ENCODE data around the gene KLC1. TPM values are rescaled to one million over a fixed set of nuclear protein-coding genes. Genes with fewer than 3 reads are reported as not detected.

KLC1 gene
- total RNA-seq, 1 donor from 2014 or later, result 975 TPM

- Mint-ChIP-seq H3K27me3 (ENCODE audit: unreplicated experiment) (peaks cover 10% of the 10 kb centered on the region), H3K36me3 (ENCODE audit: unreplicated experiment) (no peaks in the 10 kb centered on the region), H3K4me3 (ENCODE audit: unreplicated experiment) (peak overlapping the region; percentile 76), H3K4me1 (ENCODE audit: low read depth, unreplicated experiment) (peaks cover 23% of the 10 kb centered on the region), H3K27ac (ENCODE audit: unreplicated experiment) (peak overlapping the region; percentile 95), H3K9me3 (ENCODE audit: unreplicated experiment) (peaks cover 15% of the 10 kb centered on the region)
- TF ChIP-seq CTCF (IDR thresholded peaks at IDR 0.05; ENCODE audit: partially characterized antibody, unreplicated experiment), result no peak
- DNase-seq, result peak; percentile 77
Measured at GRCh38 chr14:103628221-103628683, 759 bp upstream of the KLC1 start.

GRCh38 chr14:103629503-103630121 is 601 bp downstream of the KLC1 start:
- Mint-ChIP-seq H3K4me3 (ENCODE audit: unreplicated experiment) (peak overlapping the region; percentile 97), H3K9me3 (ENCODE audit: unreplicated experiment) (peaks cover 10% of the 10 kb centered on the region), H3K36me3 (ENCODE audit: unreplicated experiment) (no peaks in the 10 kb centered on the region), H3K27ac (ENCODE audit: unreplicated experiment) (peak overlapping the region; percentile 96), H3K4me1 (ENCODE audit: low read depth, unreplicated experiment) (peaks cover 29% of the 10 kb centered on the region), H3K27me3 (ENCODE audit: unreplicated experiment) (peaks cover 10% of the 10 kb centered on the region)
- peak; percentile 81 for DNase-seq
- TF ChIP-seq CTCF (IDR thresholded peaks at IDR 0.05; ENCODE audit: partially characterized antibody, unreplicated experiment), result no peak

- peak overlapping the region; percentile 96 for H3K27ac Mint-ChIP-seq (ENCODE audit: unreplicated experiment)
- H3K9me3 Mint-ChIP-seq (ENCODE audit: unreplicated experiment), result peaks cover 10% of the 10 kb centered on the region
Measured at GRCh38 chr14:103630364-103631108, 1.5 kb downstream of the KLC1 start.

GRCh38 chr14:103633391-103633790 is 4.4 kb downstream of the KLC1 start:
- Mint-ChIP-seq H3K36me3 (ENCODE audit: unreplicated experiment) (no peaks in the 10 kb centered on the region), H3K4me3 (ENCODE audit: unreplicated experiment) (peak overlapping the region; percentile 74), H3K27me3 (ENCODE audit: unreplicated experiment) (peaks cover 5% of the 10 kb centered on the region), H3K27ac (ENCODE audit: unreplicated experiment) (peak overlapping the region; percentile 74), H3K4me1 (ENCODE audit: low read depth, unreplicated experiment) (peaks cover 32% of the 10 kb centered on the region), H3K9me3 (ENCODE audit: unreplicated experiment) (peaks cover 4% of the 10 kb centered on the region)
- DNase-seq, result no peak
- no peak for TF ChIP-seq CTCF (IDR thresholded peaks at IDR 0.05; ENCODE audit: partially characterized antibody, unreplicated experiment)

More at GRCh38 chr14:103630364-103631108, 1.5 kb downstream of the KLC1 start:
- TF ChIP-seq CTCF (IDR thresholded peaks at IDR 0.05; ENCODE audit: partially characterized antibody, unreplicated experiment), result no peak
- Mint-ChIP-seq H3K27me3 (ENCODE audit: unreplicated experiment) (peaks cover 5% of the 10 kb centered on the region), H3K36me3 (ENCODE audit: unreplicated experiment) (no peaks in the 10 kb centered on the region), H3K4me3 (ENCODE audit: unreplicated experiment) (peak overlapping the region; percentile 97), H3K4me1 (ENCODE audit: low read depth, unreplicated experiment) (peaks cover 31% of the 10 kb centered on the region)
- DNase-seq, result no peak

- peaks cover 4% of the 10 kb centered on the region for H3K9me3 Mint-ChIP-seq (ENCODE audit: unreplicated experiment)
Measured at GRCh38 chr14:103634156-103634555, 5.1 kb downstream of the KLC1 start.

More at GRCh38 chr14:103634156-103634555, 5.1 kb downstream of the KLC1 start:
- no peak for TF ChIP-seq CTCF (IDR thresholded peaks at IDR 0.05; ENCODE audit: partially characterized antibody, unreplicated experiment)
- no peak for DNase-seq
- Mint-ChIP-seq H3K4me1 (ENCODE audit: low read depth, unreplicated experiment) (peaks cover 38% of the 10 kb centered on the region), H3K4me3 (ENCODE audit: unreplicated experiment) (peak overlapping the region; percentile 87), H3K36me3 (ENCODE audit: unreplicated experiment) (no peaks in the 10 kb centered on the region), H3K27ac (ENCODE audit: unreplicated experiment) (peak overlapping the region; percentile 57), H3K27me3 (ENCODE audit: unreplicated experiment) (peaks cover 5% of the 10 kb centered on the region)

Measured in glutamatergic neuron (in vitro differentiated cells).